ENCODE data around the gene SKIC8.

DNA sequence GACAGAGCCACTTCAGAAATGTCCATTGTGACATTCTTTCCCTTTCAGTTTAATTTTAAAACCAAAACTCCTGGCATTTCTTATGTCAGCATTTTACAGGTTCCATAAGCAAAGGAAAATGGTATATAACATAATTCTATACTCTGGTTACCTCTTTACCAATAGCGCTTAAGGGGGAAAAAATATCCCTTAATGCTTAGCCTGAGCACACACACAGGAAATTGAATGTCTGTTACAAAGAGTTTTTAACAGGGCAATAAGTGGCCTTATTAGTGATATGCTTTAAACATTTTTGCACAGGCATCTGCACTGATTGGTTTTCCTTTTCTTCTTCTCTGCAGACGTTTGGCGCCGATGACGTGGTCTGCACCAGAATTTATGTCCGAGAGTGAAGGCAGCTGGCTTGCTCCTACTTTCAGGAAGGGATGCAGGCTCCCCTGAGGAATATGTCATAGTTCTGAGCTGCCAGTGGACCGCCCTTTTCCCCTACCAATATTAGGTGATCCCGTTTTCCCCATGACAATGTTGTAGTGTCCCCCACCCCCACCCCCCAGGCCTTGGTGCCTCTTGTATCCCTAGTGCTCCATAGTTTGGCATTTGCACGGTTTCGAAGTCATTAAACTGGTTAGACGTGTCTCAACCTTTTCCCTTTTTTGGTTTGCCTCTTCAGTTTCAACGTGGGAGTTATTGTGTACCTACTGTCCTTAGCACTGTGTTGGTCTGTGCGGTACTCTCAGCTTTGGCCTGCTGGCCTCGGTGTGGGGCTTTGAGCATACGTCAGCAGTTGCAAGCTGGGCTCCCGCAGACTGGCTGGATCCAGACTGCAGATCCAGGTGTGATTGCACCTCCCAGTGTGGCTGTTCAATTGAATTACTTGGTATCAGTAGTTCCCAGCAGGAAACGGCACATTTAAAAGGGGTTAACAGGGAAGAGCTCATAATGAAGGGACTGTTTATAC lies 48.5 kb upstream of the SKIC8 start:
- TF ChIP-seq, protein P1, sequence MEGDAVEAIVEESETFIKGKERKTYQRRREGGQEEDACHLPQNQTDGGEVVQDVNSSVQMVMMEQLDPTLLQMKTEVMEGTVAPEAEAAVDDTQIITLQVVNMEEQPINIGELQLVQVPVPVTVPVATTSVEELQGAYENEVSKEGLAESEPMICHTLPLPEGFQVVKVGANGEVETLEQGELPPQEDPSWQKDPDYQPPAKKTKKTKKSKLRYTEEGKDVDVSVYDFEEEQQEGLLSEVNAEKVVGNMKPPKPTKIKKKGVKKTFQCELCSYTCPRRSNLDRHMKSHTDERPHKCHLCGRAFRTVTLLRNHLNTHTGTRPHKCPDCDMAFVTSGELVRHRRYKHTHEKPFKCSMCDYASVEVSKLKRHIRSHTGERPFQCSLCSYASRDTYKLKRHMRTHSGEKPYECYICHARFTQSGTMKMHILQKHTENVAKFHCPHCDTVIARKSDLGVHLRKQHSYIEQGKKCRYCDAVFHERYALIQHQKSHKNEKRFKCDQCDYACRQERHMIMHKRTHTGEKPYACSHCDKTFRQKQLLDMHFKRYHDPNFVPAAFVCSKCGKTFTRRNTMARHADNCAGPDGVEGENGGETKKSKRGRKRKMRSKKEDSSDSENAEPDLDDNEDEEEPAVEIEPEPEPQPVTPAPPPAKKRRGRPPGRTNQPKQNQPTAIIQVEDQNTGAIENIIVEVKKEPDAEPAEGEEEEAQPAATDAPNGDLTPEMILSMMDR (IDR thresholded peaks at IDR 0.05) = no peak
- no peak for TF ChIP-seq POLR2A (IDR thresholded peaks at IDR 0.05)
